DOHH2 (cell line): ENCODE data around the gene UVSSA.

Source experiments
- H3F3A ChIP-seq: fragments of 200-600 bp; sonication (generic), shearing (Covaris generic); 2 replicates; pipeline ENCODE4 v1.6.0; 2016; ENCODE audit warnings: antibody characterized with exemption, mild to moderate bottlenecking; ENCODE audit not compliant: control insufficient read depth, insufficient read depth
- H3K27ac ChIP-seq: fragments of 200-600 bp; sonication (generic); 2 replicates; pipeline ENCODE4 v1.5.1; 2014; ENCODE audit warnings: low read depth, mild to moderate bottlenecking, low read length, moderate library complexity
- H3K27me3 ChIP-seq: fragments of 200-600 bp; sonication (generic); 2 replicates; pipeline ENCODE4 v1.6.1; 2014; ENCODE audit warnings: mild to moderate bottlenecking, low read length, mixed read lengths; ENCODE audit not compliant: control insufficient read depth
- H3K36me3 ChIP-seq: fragments of 200-600 bp; sonication (generic); 2 replicates; pipeline ENCODE4 v1.6.1; 2014; ENCODE audit warnings: mild to moderate bottlenecking, low read length, moderate library complexity, mixed read lengths; ENCODE audit not compliant: control insufficient read depth
- H3K4me1 ChIP-seq: fragments of 200-600 bp; sonication (generic); 2 replicates; pipeline ENCODE4 v1.6.1; 2014; ENCODE audit warnings: mild to moderate bottlenecking, low read length, mixed read lengths; ENCODE audit not compliant: control insufficient read depth
- H3K4me2 ChIP-seq: fragments of 200-600 bp; sonication (generic); 2 replicates; pipeline ENCODE4 v1.6.0; 2014; ENCODE audit warnings: mild to moderate bottlenecking, low read length, moderate library complexity
- H3K4me3 ChIP-seq: fragments of 200-600 bp; sonication (generic); 2 replicates; pipeline ENCODE4 v1.5.1; 2014; ENCODE audit warnings: mild to moderate bottlenecking, low read length, mixed read lengths
- H3K79me2 ChIP-seq: fragments of 200-600 bp; sonication (generic); 2 replicates; pipeline ENCODE4 v1.6.1; 2014; ENCODE audit warnings: mild to moderate bottlenecking, low read length, mixed read lengths; ENCODE audit not compliant: control insufficient read depth
- H3K9me2 ChIP-seq: fragments of 200-600 bp; sonication (generic); replicated peaks from 2 replicates; pipeline ENCODE4 v1.6.1; 2014; ENCODE audit warnings: mild to moderate bottlenecking, low read length, mixed read lengths; ENCODE audit not compliant: control insufficient read depth
- H3K9me3 ChIP-seq: fragments of 200-600 bp; sonication (generic); 2 replicates; pipeline ENCODE4 v1.6.1; 2014; ENCODE audit warnings: antibody characterized with exemption, low read length, mixed read lengths; ENCODE audit not compliant: control insufficient read depth, insufficient read depth
- H4K20me1 ChIP-seq: fragments of 200-600 bp; sonication (generic); 2 replicates; pipeline ENCODE4 v1.6.0; 2014; ENCODE audit warnings: low read depth, mild to moderate bottlenecking, antibody characterized with exemption, low read length, moderate library complexity; ENCODE audit not compliant: control insufficient read depth, insufficient read depth
- CTCF ChIP-seq: fragments of 200-600 bp; sonication (generic); IDR thresholded peaks from one replicate; pipeline ENCODE4 v1.5.1; 2014; ENCODE audit warnings: antibody characterized with exemption, mild to moderate bottlenecking, low read depth, low read length; ENCODE audit not compliant: poor library complexity, severe bottlenecking
- EZH2phosphoT487 ChIP-seq: fragments of 200-600 bp; sonication (generic); IDR thresholded peaks from 2 replicates; pipeline ENCODE4 v1.6.1; 2017; ENCODE audit warnings: borderline replicate concordance, mild to moderate bottlenecking, antibody characterized with exemption, low read length, moderate library complexity, mixed read lengths

The UVSSA gene

GRCh38 chr4:1358421-1359143 lies 11.6 kb downstream of the UVSSA start:
- no peaks in the 10 kb centered on the region for H3K9me2 ChIP-seq
- no peaks in the 10 kb centered on the region for H3K4me1 ChIP-seq
- H3K27me3 ChIP-seq, result no peaks in the 10 kb centered on the region
- no peaks in the 10 kb centered on the region for H3K9me3 ChIP-seq
- H3K36me3 ChIP-seq, result peaks cover 5% of the 10 kb centered on the region; the same call in 1 of the 2 replicates
- H3F3A ChIP-seq, result no peaks in the 10 kb centered on the region
- no peaks in the 10 kb centered on the region for H3K79me2 ChIP-seq
- H3K27ac ChIP-seq, result no peak overlapping the region
- H3K4me2 ChIP-seq, result no peak overlapping the region
- H4K20me1 ChIP-seq, result no peaks in the 10 kb centered on the region
- H3K4me3 ChIP-seq, result no peak overlapping the region
- TF ChIP-seq EZH2phosphoT487 (no peak), CTCF (no peak)

GRCh38 chr4:1359144-1359501 lies 12.1 kb downstream of the UVSSA start:
- no peaks in the 10 kb centered on the region for H4K20me1 ChIP-seq
- H3K4me3 ChIP-seq, result no peak overlapping the region
- no peaks in the 10 kb centered on the region for H3F3A ChIP-seq
- no peak overlapping the region for H3K4me2 ChIP-seq
- H3K27ac ChIP-seq, result no peak overlapping the region
- no peaks in the 10 kb centered on the region for H3K79me2 ChIP-seq
- no peaks in the 10 kb centered on the region for H3K4me1 ChIP-seq
- H3K27me3 ChIP-seq, result no peaks in the 10 kb centered on the region
- H3K9me2 ChIP-seq, result no peaks in the 10 kb centered on the region
- no peaks in the 10 kb centered on the region for H3K9me3 ChIP-seq
- TF ChIP-seq EZH2phosphoT487 (no peak), CTCF (no peak)
- peaks cover 5% of the 10 kb centered on the region; the same call in 1 of the 2 replicates for H3K36me3 ChIP-seq

- H4K20me1 ChIP-seq, result no peaks in the 10 kb centered on the region
- H3K9me3 ChIP-seq, result no peaks in the 10 kb centered on the region
- no peak overlapping the region for H3K4me3 ChIP-seq
- no peak for TF ChIP-seq EZH2phosphoT487
- no peaks in the 10 kb centered on the region for H3K4me1 ChIP-seq
- no peak overlapping the region for H3K4me2 ChIP-seq
- no peaks in the 10 kb centered on the region for H3F3A ChIP-seq
- H3K27me3 ChIP-seq, result no peaks in the 10 kb centered on the region
- no peak overlapping the region for H3K27ac ChIP-seq
- peaks cover 5% of the 10 kb centered on the region; the same call in 1 of the 2 replicates for H3K36me3 ChIP-seq
- no peaks in the 10 kb centered on the region for H3K9me2 ChIP-seq
- no peaks in the 10 kb centered on the region for H3K79me2 ChIP-seq
Observed at GRCh38 chr4:1359976-1360375, 13.0 kb downstream of the UVSSA start.

- Histone ChIP-seq H3K27ac (no peak overlapping the region), H3K79me2 (no peaks in the 10 kb centered on the region), H3K9me3 (no peaks in the 10 kb centered on the region), H3K9me2 (no peaks in the 10 kb centered on the region), H3K4me3 (no peak overlapping the region), H3K4me2 (no peak overlapping the region), H3F3A (no peaks in the 10 kb centered on the region), H3K4me1 (no peaks in the 10 kb centered on the region), H3K27me3 (no peaks in the 10 kb centered on the region), H3K36me3 (peaks cover 5% of the 10 kb centered on the region; the same call in 1 of the 2 replicates), H4K20me1 (no peaks in the 10 kb centered on the region)
- no peak for TF ChIP-seq CTCF
- no peak for TF ChIP-seq EZH2phosphoT487
Observed at GRCh38 chr4:1360423-1361283, 13.6 kb downstream of the UVSSA start.
